Measurements from ENCODE around the gene PICALM. TPM values are rescaled to one million over a fixed set of nuclear protein-coding genes. Genes with fewer than 3 reads are reported as not detected.

Gene PICALM
- total and polyA plus RNA-seq, 9 of the 15 experiments (the other 6 are each of a cell fraction or from before 2014, with no cell fraction given): 41.3 to 990 (median 309) TPM

- TF ChIP-seq, protein P1, sequence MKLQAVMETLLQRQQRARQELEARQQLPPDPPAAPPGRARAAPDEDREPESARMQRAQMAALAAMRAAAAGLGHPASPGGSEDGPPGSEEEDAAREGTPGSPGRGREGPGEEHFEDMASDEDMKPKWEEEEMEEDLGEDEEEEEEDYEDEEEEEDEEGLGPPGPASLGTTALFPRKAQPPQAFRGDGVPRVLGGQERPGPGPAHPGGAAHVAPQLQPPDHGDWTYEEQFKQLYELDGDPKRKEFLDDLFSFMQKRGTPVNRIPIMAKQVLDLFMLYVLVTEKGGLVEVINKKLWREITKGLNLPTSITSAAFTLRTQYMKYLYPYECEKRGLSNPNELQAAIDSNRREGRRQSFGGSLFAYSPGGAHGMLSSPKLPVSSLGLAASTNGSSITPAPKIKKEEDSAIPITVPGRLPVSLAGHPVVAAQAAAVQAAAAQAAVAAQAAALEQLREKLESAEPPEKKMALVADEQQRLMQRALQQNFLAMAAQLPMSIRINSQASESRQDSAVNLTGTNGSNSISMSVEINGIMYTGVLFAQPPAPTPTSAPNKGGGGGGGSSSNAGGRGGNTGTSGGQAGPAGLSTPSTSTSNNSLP (IDR thresholded peaks at IDR 0.05; ENCODE audit: borderline replicate concordance, low read depth, low read length): no peak
- TF ChIP-seq NFIX (CRISPR knock-in tag; IDR thresholded peaks at IDR 0.05; ENCODE audit: low read depth) (no peak), U2AF2 (optimal IDR thresholded peaks at IDR 0.05; ENCODE audit: low read depth, low read length) (no peak), SAP30 (IDR thresholded peaks at IDR 0.05; ENCODE audit: borderline replicate concordance, insufficient read depth, low read depth, low read length, poor library complexity, severe bottlenecking) (no peak), MTA3 (IDR thresholded peaks at IDR 0.05; ENCODE audit: borderline replicate concordance) (peak; percentile 56; the same call in 1 of the 2 replicates), RAD51 (IDR thresholded peaks at IDR 0.05; ENCODE audit: borderline replicate concordance, low read depth) (no peak), DACH1 (IDR thresholded peaks at IDR 0.05; ENCODE audit: partially characterized antibody) (no peak), MAFK (IDR thresholded peaks at IDR 0.05; ENCODE audit: low read length) (no peak), NONO (IDR thresholded peaks at IDR 0.05; ENCODE audit: low read depth in 2 of 2, low read length in 1 of 2) (0 out of 4 replicates have a peak, but pooled peaks of 1 of the 2 experiments have one; percentile 53), ZNF699 (CRISPR knock-in tag; IDR thresholded peaks at IDR 0.05; ENCODE audit: insufficient replicate concordance) (no peak), SMAD1 (IDR thresholded peaks at IDR 0.05; ENCODE audit: low read depth, low read length, partially characterized antibody) (no peak), MEIS2 (IDR thresholded peaks at IDR 0.05; ENCODE audit: partially characterized antibody) (no peak), SIRT6 (IDR thresholded peaks at IDR 0.05; ENCODE audit: low read depth, low read length) (no peak), HDAC8 (tag; IDR thresholded peaks at IDR 0.05) (no peak), E2F5 (CRISPR knock-in tag; IDR thresholded peaks at IDR 0.05) (no peak), SMAD2 (IDR thresholded peaks at IDR 0.05; ENCODE audit: low read depth, low read length) (no peak), POLR2B (IDR thresholded peaks at IDR 0.05; ENCODE audit: low read depth, partially characterized antibody) (peak; percentile 78), SAFB (IDR thresholded peaks at IDR 0.05; ENCODE audit: borderline replicate concordance, low read depth, low read length) (no peak), SMARCC2 (IDR thresholded peaks at IDR 0.05; ENCODE audit: low read depth) (no peak)
- TF ChIP-seq, protein P2, sequence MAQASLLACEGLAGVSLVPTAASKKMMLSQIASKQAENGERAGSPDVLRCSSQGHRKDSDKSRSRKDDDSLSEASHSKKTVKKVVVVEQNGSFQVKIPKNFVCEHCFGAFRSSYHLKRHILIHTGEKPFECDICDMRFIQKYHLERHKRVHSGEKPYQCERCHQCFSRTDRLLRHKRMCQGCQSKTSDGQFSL (CRISPR knock-in tag; IDR thresholded peaks at IDR 0.05): no peak
- TF ChIP-seq, protein P2 (tag; IDR thresholded peaks at IDR 0.05): no peak
Measured at GRCh38 chr11:86108890-86109638, 40.2 kb upstream of the PICALM start (continued).

Data from K562 (cell line).